Upper lobe of right lung (tissue), 1 donor: ENCODE data around the gene PPP1R18. TPM values are rescaled to one million over a fixed set of nuclear protein-coding genes. Genes with fewer than 3 reads are reported as not detected.
A peak's percentile ranks its signal among the peaks of the same experiment; 100 is the strongest.
"Not testable (repeated sequence)": the region's sequence is repeated elsewhere in the genome, so short reads cannot be mapped to it uniquely, and the experiment has no call there.

Experiments used
- ATAC-seq: fragments of 200-7000 bp; cut with Tn5 transposase; one replicate; pipeline ENCODE4 v1.9.1; 2020; ENCODE audit warnings: mild to moderate bottlenecking, moderate library complexity
- DNase-seq: peaks from one replicate; pipeline ENCODE4 v3.0.0-alpha.2; 2020
- H3K27ac ChIP-seq: fragments of 200-600 bp; one replicate; pipeline ENCODE4 v1.8.0; 2022
- H3K27me3 ChIP-seq: fragments of 200-600 bp; one replicate; pipeline ENCODE4 v1.8.0; 2022; ENCODE audit warnings: mild to moderate bottlenecking
- H3K36me3 ChIP-seq: fragments of 200-600 bp; one replicate; pipeline ENCODE4 v1.8.0; 2022
- H3K4me1 ChIP-seq: fragments of 200-600 bp; one replicate; pipeline ENCODE4 v1.8.0; 2022
- H3K4me3 ChIP-seq: fragments of 200-600 bp; one replicate; pipeline ENCODE4 v1.8.0; 2022; ENCODE audit warnings: mild to moderate bottlenecking
- H3K9me3 ChIP-seq: fragments of 200-600 bp; one replicate; pipeline ENCODE4 v1.8.0; 2022
- intact Hi-C: fragments of 100-400 bp; cut with DNase I; formaldehyde crosslinking; loops from one replicate; pipeline ENCODE4 v1.11.0; 2022
- total RNA-seq: library from RNA; stranded (reverse); fragmentation: NEBNext Ultra II Directional; extraction: Animal tissue kit (Norgen Biotek cat#: 25700); gene quantifications from one replicate; pipeline ENCODE4 v1.2.1, GENCODE V29; 2021
- TF ChIP-seq, protein P1 (sequence below): fragments of 200-600 bp; IDR thresholded peaks from one replicate; pipeline ENCODE4 v1.8.0; 2022; ENCODE audit warnings: antibody characterized with exemption
- donor health status: DM: no; HTN: yes; CAD: no; lungs with severe emphysema.

The PPP1R18 gene
- total RNA-seq, 1 donor from 2014 or later, result 72.8 TPM

DNA sequence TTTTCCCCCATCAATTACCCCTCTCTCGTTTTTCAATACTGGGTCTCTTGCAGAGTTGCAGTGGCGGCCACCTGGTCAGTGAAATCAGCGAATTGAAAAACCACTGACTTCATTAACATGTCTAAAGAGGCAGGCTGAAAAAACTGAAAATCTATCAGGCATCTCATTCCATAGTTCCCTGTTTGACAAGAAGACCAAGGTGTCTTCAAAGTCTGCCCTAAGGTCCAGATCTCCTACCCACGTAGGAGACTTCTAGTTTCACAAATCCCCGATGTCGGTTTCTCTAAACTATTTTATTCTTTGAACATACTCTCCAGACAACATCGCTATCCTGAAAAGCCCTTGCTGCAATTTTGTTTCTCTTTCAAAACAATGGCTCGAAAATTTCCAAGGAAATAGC lies 32.9 kb upstream of the PPP1R18 start:
- Histone ChIP-seq H3K36me3 (peaks cover 24% of the 10 kb centered on the region), H3K4me3 (peak overlapping the region; percentile 75), H3K27ac (peak overlapping the region; percentile 93), H3K27me3 (no peaks in the 10 kb centered on the region), H3K4me1 (peaks cover 42% of the 10 kb centered on the region), H3K9me3 (no peaks in the 10 kb centered on the region)
- intact Hi-C loops, result no loop called here
- ATAC-seq (no peak), DNase-seq (no peak)
- TF ChIP-seq, protein P1, sequence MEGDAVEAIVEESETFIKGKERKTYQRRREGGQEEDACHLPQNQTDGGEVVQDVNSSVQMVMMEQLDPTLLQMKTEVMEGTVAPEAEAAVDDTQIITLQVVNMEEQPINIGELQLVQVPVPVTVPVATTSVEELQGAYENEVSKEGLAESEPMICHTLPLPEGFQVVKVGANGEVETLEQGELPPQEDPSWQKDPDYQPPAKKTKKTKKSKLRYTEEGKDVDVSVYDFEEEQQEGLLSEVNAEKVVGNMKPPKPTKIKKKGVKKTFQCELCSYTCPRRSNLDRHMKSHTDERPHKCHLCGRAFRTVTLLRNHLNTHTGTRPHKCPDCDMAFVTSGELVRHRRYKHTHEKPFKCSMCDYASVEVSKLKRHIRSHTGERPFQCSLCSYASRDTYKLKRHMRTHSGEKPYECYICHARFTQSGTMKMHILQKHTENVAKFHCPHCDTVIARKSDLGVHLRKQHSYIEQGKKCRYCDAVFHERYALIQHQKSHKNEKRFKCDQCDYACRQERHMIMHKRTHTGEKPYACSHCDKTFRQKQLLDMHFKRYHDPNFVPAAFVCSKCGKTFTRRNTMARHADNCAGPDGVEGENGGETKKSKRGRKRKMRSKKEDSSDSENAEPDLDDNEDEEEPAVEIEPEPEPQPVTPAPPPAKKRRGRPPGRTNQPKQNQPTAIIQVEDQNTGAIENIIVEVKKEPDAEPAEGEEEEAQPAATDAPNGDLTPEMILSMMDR, result no peak

- H3K27me3 ChIP-seq, ATAC-seq, H3K9me3 ChIP-seq, intact Hi-C loops, DNase-seq: not testable (repeated sequence)
- Histone ChIP-seq H3K4me1 (peaks cover 35% of the 10 kb centered on the region), H3K27ac (peak overlapping the region; percentile 84), H3K4me3 (peak overlapping the region; percentile 48), H3K36me3 (peaks cover 24% of the 10 kb centered on the region)
Measured at GRCh38 chr6:30717845-30718720, 31.6 kb upstream of the PPP1R18 start.

- ATAC-seq, result peak; percentile 87
- DNase-seq, result peak; percentile 100
- TF ChIP-seq, protein P1, result peak; percentile 44
- Histone ChIP-seq H3K36me3 (peaks cover 24% of the 10 kb centered on the region), H3K9me3 (no peaks in the 10 kb centered on the region), H3K27me3 (no peaks in the 10 kb centered on the region), H3K27ac (peak within 1 kb of the TSS; percentile 84), H3K4me1 (peaks cover 27% of the 10 kb centered on the region), H3K4me3 (peak within 1 kb of the TSS; percentile 70)
- intact Hi-C loops, result no loop called here
Measured at GRCh38 chr6:30717129-30717844, 30.8 kb upstream of the PPP1R18 start, which contains the start of gene MDC1. TSS of gene MDC1 (minus strand) at chr6:30717281. CDS start at chr6:30715175, 2,106 bp downstream.

DNA sequence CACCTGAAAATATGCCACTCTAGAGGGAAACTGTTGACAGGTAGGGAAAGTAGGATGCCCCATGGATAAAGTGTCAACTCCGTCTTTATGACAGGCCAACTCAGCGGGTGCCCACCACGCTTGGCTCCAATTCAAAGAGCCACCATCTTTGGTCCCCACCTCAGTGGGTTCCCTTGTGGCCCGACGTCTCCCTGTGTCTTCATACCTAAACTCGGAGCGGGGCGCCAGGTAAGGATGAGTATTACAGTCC lies 30.4 kb upstream of the PPP1R18 start:
- H3K4me1 ChIP-seq, result peaks cover 24% of the 10 kb centered on the region
- peaks cover 28% of the 10 kb centered on the region for H3K36me3 ChIP-seq

GRCh38 chr6:30714263-30714662 lies 27.8 kb upstream of the PPP1R18 start:
- TF ChIP-seq, protein P1, result no peak
- intact Hi-C loops, result no loop called here

More for the DNA sequence above, 30.4 kb upstream of the PPP1R18 start:
- ATAC-seq (no peak), DNase-seq (no peak)
- intact Hi-C loops, result no loop called here
- Histone ChIP-seq H3K9me3 (no peaks in the 10 kb centered on the region), H3K27ac (peak overlapping the region; percentile 84), H3K27me3 (no peaks in the 10 kb centered on the region), H3K4me3 (peak overlapping the region; percentile 70)
- TF ChIP-seq, protein P1, result no peak

DNA sequence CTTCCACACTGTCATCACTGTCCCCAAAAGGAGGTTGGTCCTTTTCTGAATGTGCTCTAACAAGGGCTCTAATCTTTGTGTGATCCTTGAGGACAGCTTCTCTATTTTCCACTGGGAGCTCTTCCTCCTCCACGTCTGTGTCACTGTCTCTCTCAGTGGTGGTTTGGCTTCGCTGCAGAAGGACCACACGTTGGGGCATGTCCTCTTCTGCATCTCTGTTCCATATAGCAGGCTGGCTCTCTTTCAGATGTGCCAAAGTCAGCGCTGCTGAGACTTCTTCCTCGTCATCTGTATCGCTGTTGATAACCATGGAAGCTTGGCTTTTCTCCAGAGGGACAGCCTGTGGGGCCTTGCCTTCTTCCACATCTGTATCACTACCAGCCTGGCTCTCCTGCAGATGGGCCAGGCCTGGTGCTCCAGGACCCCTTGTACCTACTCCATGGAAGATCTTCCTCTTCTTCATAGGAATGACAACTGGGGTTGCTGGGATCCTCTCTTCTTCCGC lies 26.0 kb upstream of the PPP1R18 start:
- ATAC-seq (no peak), DNase-seq (no peak)
- no peaks in the 10 kb centered on the region for H3K9me3 ChIP-seq
- H3K27ac ChIP-seq, result no peak overlapping the region
- H3K36me3 ChIP-seq, result peaks cover 68% of the 10 kb centered on the region
- TF ChIP-seq, protein P1, result no peak
- intact Hi-C loops, result no loop called here
- no peak overlapping the region for H3K4me3 ChIP-seq
- H3K27me3 ChIP-seq, result no peaks in the 10 kb centered on the region
- peaks cover 10% of the 10 kb centered on the region for H3K4me1 ChIP-seq

More at GRCh38 chr6:30714263-30714662, 27.8 kb upstream of the PPP1R18 start:
- Histone ChIP-seq H3K9me3 (no peaks in the 10 kb centered on the region), H3K36me3 (peaks cover 52% of the 10 kb centered on the region), H3K27me3 (no peaks in the 10 kb centered on the region), H3K27ac (no peak overlapping the region), H3K4me1 (peaks cover 18% of the 10 kb centered on the region), H3K4me3 (no peak overlapping the region)
- no peak for ATAC-seq
- DNase-seq, result no peak
